GM12801 (cell line): Measurements from ENCODE around the gene TBC1D14.

ENCODE experiments used
- TF ChIP-seq, protein P1 (sequence below): IDR thresholded peaks from one replicate; pipeline ENCODE4 v1.5.1; 2011; ENCODE audit warnings: control low read depth; ENCODE audit not compliant: insufficient read length; ENCODE audit errors: extremely low read depth

Gene TBC1D14

DNA sequence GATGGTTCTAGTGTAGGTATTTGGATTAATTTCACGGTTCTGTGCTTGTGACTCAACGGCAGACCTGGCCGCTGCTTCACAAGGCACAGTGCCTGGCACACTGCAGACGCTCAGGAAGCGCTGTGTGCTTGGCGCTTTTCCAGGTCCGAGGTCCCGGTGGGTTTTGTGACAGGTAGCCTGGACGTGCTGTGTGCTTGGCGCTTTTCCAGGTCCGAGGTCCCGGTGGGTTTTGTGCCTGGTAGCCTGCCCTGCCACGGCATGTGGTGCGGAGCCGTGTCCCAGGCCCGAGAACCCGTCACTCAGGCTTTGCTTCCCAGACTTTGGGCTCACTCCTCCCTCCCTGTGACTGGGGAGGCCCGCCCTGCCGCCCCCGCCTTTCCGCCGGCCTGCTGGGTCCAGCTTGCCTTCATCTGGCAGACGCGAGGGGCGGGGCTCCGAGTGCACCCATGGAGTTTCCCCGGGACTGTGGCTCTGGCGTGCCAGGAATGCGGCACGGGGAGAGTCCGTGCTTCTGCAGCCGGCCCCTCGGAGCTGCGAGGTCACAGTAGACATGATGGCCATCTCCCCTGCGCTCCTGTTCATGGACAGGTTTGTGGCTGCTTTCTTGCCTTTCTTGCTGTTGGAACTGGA lies 44.2 kb downstream of the TBC1D14 start:
- TF ChIP-seq, protein P1, sequence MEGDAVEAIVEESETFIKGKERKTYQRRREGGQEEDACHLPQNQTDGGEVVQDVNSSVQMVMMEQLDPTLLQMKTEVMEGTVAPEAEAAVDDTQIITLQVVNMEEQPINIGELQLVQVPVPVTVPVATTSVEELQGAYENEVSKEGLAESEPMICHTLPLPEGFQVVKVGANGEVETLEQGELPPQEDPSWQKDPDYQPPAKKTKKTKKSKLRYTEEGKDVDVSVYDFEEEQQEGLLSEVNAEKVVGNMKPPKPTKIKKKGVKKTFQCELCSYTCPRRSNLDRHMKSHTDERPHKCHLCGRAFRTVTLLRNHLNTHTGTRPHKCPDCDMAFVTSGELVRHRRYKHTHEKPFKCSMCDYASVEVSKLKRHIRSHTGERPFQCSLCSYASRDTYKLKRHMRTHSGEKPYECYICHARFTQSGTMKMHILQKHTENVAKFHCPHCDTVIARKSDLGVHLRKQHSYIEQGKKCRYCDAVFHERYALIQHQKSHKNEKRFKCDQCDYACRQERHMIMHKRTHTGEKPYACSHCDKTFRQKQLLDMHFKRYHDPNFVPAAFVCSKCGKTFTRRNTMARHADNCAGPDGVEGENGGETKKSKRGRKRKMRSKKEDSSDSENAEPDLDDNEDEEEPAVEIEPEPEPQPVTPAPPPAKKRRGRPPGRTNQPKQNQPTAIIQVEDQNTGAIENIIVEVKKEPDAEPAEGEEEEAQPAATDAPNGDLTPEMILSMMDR, result no peak

DNA sequence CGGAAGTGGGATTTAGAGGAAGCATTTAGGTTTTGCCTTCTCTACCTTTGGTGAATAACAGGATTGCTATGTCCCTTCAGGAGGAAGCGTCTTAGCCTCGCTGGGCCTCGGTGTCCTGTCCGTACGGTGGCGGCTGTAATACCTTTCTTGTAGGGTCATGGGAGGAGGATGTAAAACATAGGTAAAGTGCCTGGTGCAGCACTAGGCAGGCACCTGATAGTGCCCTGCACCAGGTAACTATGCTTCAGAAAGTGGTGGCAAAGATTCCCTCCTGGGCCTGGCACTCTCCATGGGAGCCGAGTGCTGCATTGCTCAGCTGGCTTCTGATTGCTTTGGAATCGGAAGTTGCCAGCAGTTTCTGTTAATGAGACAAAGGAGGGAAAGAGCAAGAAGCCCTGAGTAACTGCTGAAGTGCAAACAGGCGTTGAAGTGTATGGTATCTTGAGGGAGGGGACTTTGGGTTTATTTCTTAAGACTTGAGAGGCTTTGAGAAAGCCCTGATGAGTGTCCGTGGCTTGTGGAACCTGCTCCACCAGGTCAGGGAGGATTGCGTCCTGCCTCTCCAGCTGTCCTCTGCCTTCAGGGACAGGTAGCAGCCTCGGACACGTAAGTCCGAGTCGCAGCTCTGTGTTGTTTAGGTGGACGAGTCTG lies 45.8 kb downstream of the TBC1D14 start:
- TF ChIP-seq, protein P1, result no peak

- TF ChIP-seq, protein P1, result no peak
Observed at GRCh38 chr4:6956087-6956433, 46.4 kb downstream of the TBC1D14 start.

GRCh38 chr4:6956434-6957147 lies 47.0 kb downstream of the TBC1D14 start:
- TF ChIP-seq, protein P1, result no peak

- TF ChIP-seq, protein P1, result no peak
Observed at GRCh38 chr4:6957148-6957520, 47.5 kb downstream of the TBC1D14 start.

DNA sequence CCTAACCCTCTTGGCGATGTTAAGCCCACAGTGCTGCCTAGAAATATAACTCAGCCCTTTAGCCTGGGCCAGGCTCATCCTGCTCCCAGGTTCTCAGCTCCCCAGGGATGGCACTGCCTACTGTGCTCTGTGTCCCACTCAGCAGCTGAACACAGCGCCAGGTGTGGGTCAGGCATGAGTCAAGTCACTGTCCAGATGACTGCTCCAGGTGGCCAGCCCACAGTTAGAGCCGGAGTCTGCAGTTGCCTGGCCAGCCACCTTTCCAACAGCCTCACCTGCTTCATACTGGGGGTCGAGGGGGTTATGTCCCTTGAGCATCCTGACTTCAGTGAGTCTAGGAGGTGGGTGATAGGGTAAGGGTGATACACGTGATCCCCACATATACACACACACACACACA lies 48.4 kb downstream of the TBC1D14 start:
- TF ChIP-seq, protein P1, result no peak

DNA sequence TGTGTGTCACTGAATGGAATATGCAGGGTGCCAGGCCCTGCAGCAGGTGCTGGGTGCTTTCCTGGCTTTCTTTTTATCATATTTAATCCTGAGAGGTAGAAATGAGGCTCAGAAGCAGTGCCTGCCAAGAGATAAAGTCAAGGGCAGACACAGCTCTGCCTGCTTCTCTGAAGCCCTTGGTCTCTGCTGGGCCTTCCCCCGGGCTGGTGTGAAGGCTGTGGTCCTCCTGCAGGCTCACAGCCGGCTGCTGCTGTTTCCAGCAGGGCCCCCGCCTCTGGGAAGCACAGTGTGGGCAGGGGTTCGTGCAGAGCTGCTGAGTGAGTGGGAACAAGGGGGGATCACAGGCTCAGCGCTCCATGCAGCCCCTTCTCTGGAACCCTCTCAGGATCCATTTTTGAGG lies 49.6 kb downstream of the TBC1D14 start:
- TF ChIP-seq, protein P1, result no peak
